K562 (cell line): ENCODE measurements around the gene GNA14. TPM values are rescaled to one million over a fixed set of nuclear protein-coding genes. Genes with fewer than 3 reads are reported as not detected.
"Not testable (repeated sequence)": the region's sequence is repeated elsewhere in the genome, so short reads cannot be mapped to it uniquely, and the experiment has no call there.

ENCODE experiments used
- ATAC-seq: fragments of 200-7000 bp; cut with Tn5 transposase; 3 replicates; pipeline ENCODE4 v1.9.1; 2020; ENCODE audit warnings: moderate library complexity
- BruUV-seq: library from RNA; stranded (reverse); fragments of 400-500 nt; replicated peaks from 2 replicates; lab custom pipeline; 2021; lab: Mats Ljungman, UMichigan
- CTCF ChIA-PET: fragments of 300-600 bp; formaldehyde crosslinking; extraction: SDS; loops from one replicate; lab custom pipeline; 2021; ENCODE audit warnings: low intra/inter-chr PET ratio; lab: Yijun Ruan, JAX
- POLR2A ChIA-PET: fragments of 300-600, 350-650 bp; sonication (Branson Sonifier 250); formaldehyde crosslinking; extraction: SDS; loops from one replicate; lab custom pipeline; 2021; ENCODE audit warnings: antibody characterized with exemption, inconsistent platforms; lab: Yijun Ruan, JAX
- DNase-seq, 4 experiments: peaks; one replicate each; pipeline versions ENCODE4 v3.0.0 to v3.0.0-alpha.2; 2011 to 2018; ENCODE audit warnings: low spot score in 3 of 4, mixed read lengths in 3 of 4; ENCODE audit errors: extremely low read depth in 1 of 4
- FAIRE-seq: peaks from 2 replicates; lab custom pipeline; 2011; peaks lifted over from hg19 to GRCh38; lab: Jason Lieb, UNC
- H2AFZ ChIP-seq: 2 replicates; pipeline ENCODE4 v1.6.0; 2011; ENCODE audit warnings: low read depth, low read length, control low read depth, inconsistent platforms
- H3K27ac ChIP-seq: fragments of 200-600 bp; 3 replicates; pipeline ENCODE4 v1.8.0; 2011; ENCODE audit warnings: low read depth, mild to moderate bottlenecking, control low read depth, inconsistent platforms, low read length, moderate library complexity, mixed read lengths; ENCODE audit errors: extremely low read depth
- H3K27me3 ChIP-seq, 2 experiments: fragments of 300-600 bp in 1 of 2; 2 replicates in 1 of 2; 3 replicates in 1 of 2; pipeline versions ENCODE4 v1.6.0 to v1.8.0; 2011; ENCODE audit warnings: inconsistent platforms in 2 of 2, low read length in 2 of 2, mild to moderate bottlenecking in 1 of 2, mixed read lengths in 1 of 2, moderate library complexity in 1 of 2; ENCODE audit not compliant: control insufficient read depth in 2 of 2, insufficient read depth in 2 of 2
- H3K36me3 ChIP-seq: fragments of 300-600 bp; 3 replicates; pipeline ENCODE4 v1.8.0; 2011; ENCODE audit warnings: mild to moderate bottlenecking, low read length, inconsistent platforms; ENCODE audit not compliant: control insufficient read depth, insufficient read depth
- H3K4me1 ChIP-seq, 2 experiments: fragments of 200-600 bp in 1 of 2; replicated peaks in 1 of 2; 2 replicates in 1 of 2; 3 replicates in 1 of 2; pipeline versions ENCODE4 v1.5.1 to v1.8.0; 2011; ENCODE audit warnings: inconsistent platforms in 2 of 2, low read length in 2 of 2, mild to moderate bottlenecking in 1 of 2, mixed read lengths in 1 of 2, moderate library complexity in 1 of 2; ENCODE audit not compliant: control insufficient read depth in 2 of 2, insufficient read depth in 2 of 2
- H3K4me2 ChIP-seq: 2 replicates; pipeline ENCODE4 v1.6.1; 2011; ENCODE audit warnings: low read length, control low read depth, inconsistent platforms, mixed read lengths; ENCODE audit not compliant: insufficient read depth
- H3K4me3 ChIP-seq: fragments of 200-600 bp; sonication (generic), shearing (Covaris generic); 2 replicates; pipeline ENCODE4 v1.5.1; 2016; ENCODE audit warnings: control low read depth, inconsistent platforms
- H3K79me2 ChIP-seq: fragments of 200-600 bp; 3 replicates; pipeline ENCODE4 v1.8.0; 2011; ENCODE audit warnings: low read length, inconsistent platforms; ENCODE audit not compliant: control insufficient read depth, insufficient read depth
- H3K9ac ChIP-seq, 2 experiments: 2 replicates each; pipeline versions ENCODE4 v1.6.0 to v1.6.1; 2011; ENCODE audit warnings: low read depth in 2 of 2, low read length in 2 of 2, control low read depth in 1 of 2, inconsistent platforms in 1 of 2, mild to moderate bottlenecking in 1 of 2, mixed read lengths in 1 of 2; ENCODE audit not compliant: insufficient read depth in 1 of 2
- H3K9me1 ChIP-seq: one replicate; pipeline ENCODE4 v1.6.0; 2011; ENCODE audit warnings: inconsistent platforms, mild to moderate bottlenecking, low read length, moderate library complexity; ENCODE audit not compliant: control insufficient read depth, insufficient read depth
- H3K9me3 ChIP-seq: replicated peaks from 2 replicates; pipeline ENCODE4 v1.5.1; 2011; ENCODE audit warnings: low read depth, low read length, inconsistent platforms; ENCODE audit not compliant: control insufficient read depth, insufficient read depth
- H4K20me1 ChIP-seq: replicated peaks from 2 replicates; pipeline ENCODE4 v1.6.1; 2011; ENCODE audit warnings: low read length, inconsistent platforms, mixed read lengths; ENCODE audit not compliant: control insufficient read depth, insufficient read depth
- ARID1B ChIP-seq: fragments of 450-650 bp; IDR thresholded peaks from 2 replicates; pipeline ENCODE4 v1.6.1; 2016; ENCODE audit warnings: antibody characterized with exemption, mild to moderate bottlenecking, inconsistent platforms
- CTCF ChIP-seq, 3 experiments: IDR thresholded peaks in 2 of 3; conservative IDR thresholded peaks in 1 of 3; 2 replicates each; pipeline ENCODE4 v1.5.1; 2011 to 2012; ENCODE audit warnings: low read length in 3 of 3, mild to moderate bottlenecking in 3 of 3, control low read depth in 2 of 3, improper control_type of control experiment in 1 of 3, inconsistent platforms in 1 of 3, low read depth in 1 of 3, mixed read lengths in 1 of 3, moderate library complexity in 1 of 3; ENCODE audit not compliant: insufficient read depth in 2 of 3
- GTF2F1 ChIP-seq: IDR thresholded peaks from 2 replicates; pipeline ENCODE4 v1.6.1; 2011; ENCODE audit warnings: low read depth, low read length, improper control_type of control experiment
- KDM2B ChIP-seq: fragments of 250-450 bp; sonication (Bioruptor Pico); IDR thresholded peaks from 2 replicates; pipeline ENCODE4 v1.8.0; 2021; ENCODE audit warnings: mild to moderate bottlenecking, moderate library complexity
- NFYB ChIP-seq: IDR thresholded peaks from 2 replicates; pipeline ENCODE4 v1.6.1; 2011; ENCODE audit warnings: mild to moderate bottlenecking, moderate library complexity; ENCODE audit not compliant: insufficient read length; ENCODE audit errors: extremely low read depth
- ZBTB12 ChIP-seq: fragments of 250-450 bp; sonication (Bioruptor Pico); IDR thresholded peaks from 2 replicates; pipeline ENCODE4 v1.4.0; 2020
- WGBS: fragments of 100-300 bp; shearing (Covaris generic); methylation state at CpG from one replicate; pipeline ENCODE4 v1.1.6; 2016; ENCODE audit warnings: low coverage, mixed read lengths; ENCODE audit not compliant: insufficient coverage; ENCODE audit errors: missing lambda C conversion rate; 5-methylcytosine and 5-hydroxymethylcytosine counted together
- in situ Hi-C: fragments of 300-500 bp; cut with MboI; formaldehyde crosslinking; loops from 4 replicates; pipeline ENCODE4 v1.15.0; 2018; ENCODE audit warnings: inconsistent platforms, mixed read lengths
- intact Hi-C: fragments of 100-400 bp; cut with micrococcal nuclease; formaldehyde crosslinking; loops from 2 replicates; pipeline ENCODE4 v1.14.2; 2022
- polyA plus RNA-seq, 8 experiments: library from polyadenylated mRNA; depleted of rRNA in 4 of 8; stranded (reverse) in 5 of 8; unstranded in 3 of 8; fragments of >200 nt; fragmentation: Nextera tagmentation in 2 of 8; fragmentation: Illumina TruSeq in 1 of 8; extraction: Ambion mirVana in 2 of 8; extraction: Trizol in 1 of 8; gene quantifications; 2 replicates each; pipeline versions ENCODE4 v1.2.1 to v1.2.3, GENCODE V29; 2011 to 2014; ENCODE audit warnings: inconsistent platforms in 1 of 8, missing spikeins in 1 of 8
- total RNA-seq, 7 experiments: library from RNA; depleted of rRNA in 6 of 7; stranded (reverse); fragments of >200 nt in 6 of 7; fragmentation: Illumina TruSeq in 2 of 7; extraction: Trizol in 2 of 7; gene quantifications; 2 replicates each; pipeline versions ENCODE4 v1.2.1 to v1.2.3, GENCODE V29; 2011 to 2021; ENCODE audit warnings: low replicate concordance in 1 of 7

Gene GNA14
- total and polyA plus RNA-seq, 9 of the 15 experiments (the other 6 are each of a cell fraction or from before 2014, with no cell fraction given) = 0.03 to 0.11 (median 0.03) TPM; not detected in 6

- not testable (repeated sequence) for H3K4me3 ChIP-seq
- peak in 1 of 4 experiments; percentile 2 for DNase-seq
- WGBS = 3% methylated on average over 17 of the region's 23 CpGs
- TF ChIP-seq NFYB = peak; percentile 32
- TF ChIP-seq, all 486 proteins: peak for 1; not testable (repeated sequence) for 485
- H3K9ac ChIP-seq, H3K79me2 ChIP-seq, H3K9me3 ChIP-seq, H3K4me1 ChIP-seq, H2AFZ ChIP-seq, H3K27ac ChIP-seq, CTCF ChIA-PET, H3K27me3 ChIP-seq, ATAC-seq, H4K20me1 ChIP-seq, H3K4me2 ChIP-seq, H3K9me1 ChIP-seq, BruUV-seq, FAIRE-seq, in situ Hi-C loops, H3K36me3 ChIP-seq: not testable (repeated sequence)
- POLR2A ChIA-PET = interaction anchor here (0.6 kb wide), 1 partner anchor 95 kb away, joined by 3 read pairs; no protein-coding TSS in a partner anchor
- intact Hi-C loops = loop anchor here (2.0 kb wide), 1 partner anchor 57 kb away; no protein-coding TSS in a partner anchor
These were observed 158.5 kb downstream of the GNA14 start for GRCh38 chr9:77489405-77490163.

GRCh38 chr9:77488439-77489126, 159.5 kb downstream of the GNA14 start:
- H3K4me2 ChIP-seq = no peak overlapping the region
- BruUV-seq = no TSS peak
- in situ Hi-C loops = no loop called here
- DNase-seq (no peak), FAIRE-seq (no peak), ATAC-seq (peak; percentile 44; the same call in 1 of the 3 replicates)
- no peaks in the 10 kb centered on the region for H4K20me1 ChIP-seq
- ChIA-PET CTCF (interaction anchor here (0.6 kb wide), 1 partner anchor 250 kb away, joined by 3 read pairs; no protein-coding TSS in a partner anchor), POLR2A (no interaction called here)
- no peaks in the 10 kb centered on the region for H3K27me3 ChIP-seq
- H3K9ac ChIP-seq = no peak overlapping the region
- intact Hi-C loops = loop anchor here (2.0 kb wide), 1 partner anchor 56 kb away; no protein-coding TSS in a partner anchor
- no peaks in the 10 kb centered on the region for H3K4me1 ChIP-seq
- no peaks in the 10 kb centered on the region for H3K79me2 ChIP-seq
- no peak overlapping the region for H2AFZ ChIP-seq
- no peaks in the 10 kb centered on the region for H3K9me3 ChIP-seq
- no peaks in the 10 kb centered on the region for H3K9me1 ChIP-seq
- H3K27ac ChIP-seq = no peak overlapping the region
- no peak for TF ChIP-seq KDM2B (CRISPR knock-in tag)
- no peak for TF ChIP-seq GTF2F1
- TF ChIP-seq ZBTB12 (CRISPR knock-in tag) = no peak
- peak in 2 of 3 experiments; percentile 11 to 24; a peak in 1 of 6 replicates for TF ChIP-seq CTCF (IDR thresholded peaks at IDR 0.05 in 2 of 3, conservative IDR thresholded peaks at IDR 0.05 in 1 of 3; ENCODE audit: insufficient read depth in 2 of 3, low read depth in 1 of 3, low read length in 3 of 3)
- no peak for TF ChIP-seq ARID1B
- no peak overlapping the region for H3K4me3 ChIP-seq
- H3K36me3 ChIP-seq = no peaks in the 10 kb centered on the region
- 0% methylated on average over 1 of the region's 1 CpG for WGBS
